Ascending aorta (tissue), 2 donors: ENCODE data around the gene USP3. TPM values are rescaled to one million over a fixed set of nuclear protein-coding genes. Genes with fewer than 3 reads are reported as not detected.
A peak's percentile ranks its signal among the peaks of the same experiment; 100 is the strongest.
"Not testable (repeated sequence)": the region's sequence is repeated elsewhere in the genome, so short reads cannot be mapped to it uniquely, and the experiment has no call there.

ENCODE experiments used
- DNase-seq, 2 donors: peaks; one replicate each; pipeline ENCODE4 v3.0.0-alpha.2; 2019; ENCODE audit warnings: low spot score in 2 of 2
- H3K27ac ChIP-seq, 2 donors: fragments of 200-600 bp; sonication (generic); one replicate each; pipeline ENCODE4 v1.5.1; 2016 to 2017; ENCODE audit warnings: mild to moderate bottlenecking in 1 of 2
- H3K27me3 ChIP-seq: fragments of 200-600 bp; sonication (generic); one replicate; pipeline ENCODE4 v1.5.1; 2017
- H3K36me3 ChIP-seq, 2 donors: fragments of 200-600 bp; sonication (generic); one replicate each; pipeline ENCODE4 v1.5.1; 2016
- H3K4me1 ChIP-seq, 2 donors: fragments of 200-600 bp; sonication (generic); one replicate each; pipeline ENCODE4 v1.5.1; 2016 to 2017; ENCODE audit warnings: mild to moderate bottlenecking in 1 of 2
- H3K4me3 ChIP-seq, 2 donors: fragments of 200-600 bp; sonication (generic); one replicate each; pipeline ENCODE4 v1.5.1; 2016 to 2017; ENCODE audit warnings: mild to moderate bottlenecking in 1 of 2
- H3K9me3 ChIP-seq, 2 donors: fragments of 200-600 bp; sonication (generic); one replicate each; pipeline ENCODE4 v1.5.1; 2016
- intact Hi-C: fragments of 100-400 bp; cut with DNase I; formaldehyde crosslinking; loops from one replicate; pipeline ENCODE4 v1.15.1; 2023
- total RNA-seq: library from RNA; depleted of rRNA; stranded (reverse); fragments of >200 nt; gene quantifications from one replicate; pipeline ENCODE4 v1.1.0, GENCODE V29; 2016
- TF ChIP-seq, protein P1 (sequence below), 3 experiments: fragments of 200-600 bp in 2 of 3; fragments of 450-650 bp in 1 of 3; sonication (generic) in 2 of 3; IDR thresholded peaks; one replicate each; pipeline ENCODE4 v1.5.1; 2016 to 2019; ENCODE audit warnings: antibody characterized with exemption in 3 of 3, mild to moderate bottlenecking in 1 of 3, moderate library complexity in 1 of 3

Gene USP3
- total RNA-seq, 1 donor from 2014 or later = 61.9 TPM

GRCh38 chr15:63519548-63520178 is 15.3 kb downstream of the USP3 start:
- no peak overlapping the region for H3K27ac ChIP-seq
- H3K4me1 ChIP-seq = peaks cover 11 to 45% of the 10 kb centered on the region in 2 donors
- intact Hi-C loops = no loop called here
- no peaks in the 10 kb centered on the region for H3K9me3 ChIP-seq
- H3K36me3 ChIP-seq = no peaks in the 10 kb centered on the region
- TF ChIP-seq, protein P1, sequence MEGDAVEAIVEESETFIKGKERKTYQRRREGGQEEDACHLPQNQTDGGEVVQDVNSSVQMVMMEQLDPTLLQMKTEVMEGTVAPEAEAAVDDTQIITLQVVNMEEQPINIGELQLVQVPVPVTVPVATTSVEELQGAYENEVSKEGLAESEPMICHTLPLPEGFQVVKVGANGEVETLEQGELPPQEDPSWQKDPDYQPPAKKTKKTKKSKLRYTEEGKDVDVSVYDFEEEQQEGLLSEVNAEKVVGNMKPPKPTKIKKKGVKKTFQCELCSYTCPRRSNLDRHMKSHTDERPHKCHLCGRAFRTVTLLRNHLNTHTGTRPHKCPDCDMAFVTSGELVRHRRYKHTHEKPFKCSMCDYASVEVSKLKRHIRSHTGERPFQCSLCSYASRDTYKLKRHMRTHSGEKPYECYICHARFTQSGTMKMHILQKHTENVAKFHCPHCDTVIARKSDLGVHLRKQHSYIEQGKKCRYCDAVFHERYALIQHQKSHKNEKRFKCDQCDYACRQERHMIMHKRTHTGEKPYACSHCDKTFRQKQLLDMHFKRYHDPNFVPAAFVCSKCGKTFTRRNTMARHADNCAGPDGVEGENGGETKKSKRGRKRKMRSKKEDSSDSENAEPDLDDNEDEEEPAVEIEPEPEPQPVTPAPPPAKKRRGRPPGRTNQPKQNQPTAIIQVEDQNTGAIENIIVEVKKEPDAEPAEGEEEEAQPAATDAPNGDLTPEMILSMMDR (IDR thresholded peaks at IDR 0.05) = no peak
- H3K4me3 ChIP-seq = no peak overlapping the region
- no peak for DNase-seq
- no peaks in the 10 kb centered on the region for H3K27me3 ChIP-seq

- DNase-seq, H3K27me3 ChIP-seq, intact Hi-C loops, H3K36me3 ChIP-seq, H3K27ac ChIP-seq, H3K9me3 ChIP-seq, H3K4me3 ChIP-seq: not testable (repeated sequence)
- peaks cover 11 to 46% of the 10 kb centered on the region in 2 donors for H3K4me1 ChIP-seq
Observed at GRCh38 chr15:63520462-63520861, 16.1 kb downstream of the USP3 start.

DNA sequence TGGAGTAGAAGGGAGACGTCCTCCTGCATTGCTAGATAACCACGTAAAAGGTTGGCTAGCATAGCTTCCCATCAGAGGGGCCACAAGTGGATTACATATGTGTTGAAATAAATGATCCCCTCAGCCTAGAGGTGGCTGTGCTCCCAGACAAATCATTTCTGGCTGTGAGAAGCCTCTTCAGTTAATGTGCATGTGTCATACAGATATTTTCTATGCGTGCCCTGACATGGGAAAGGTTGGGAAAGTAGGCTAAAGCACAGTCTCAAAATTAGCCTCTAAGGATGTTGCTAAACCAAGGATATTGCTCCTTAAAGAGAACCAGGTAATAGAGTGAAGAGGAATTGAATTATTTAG is 17.8 kb downstream of the USP3 start:
- Histone ChIP-seq H3K4me3 (no peak overlapping the region), H3K36me3 (no peaks in the 10 kb centered on the region), H3K27me3 (no peaks in the 10 kb centered on the region), H3K9me3 (no peaks in the 10 kb centered on the region), H3K27ac (peak overlapping the region in 1 of 2 donors; percentile 1), H3K4me1 (peaks cover 9 to 43% of the 10 kb centered on the region in 2 donors)
- no peak for DNase-seq
- TF ChIP-seq, protein P1 (IDR thresholded peaks at IDR 0.05) = no peak
- intact Hi-C loops = no loop called here

- DNase-seq = no peak
- Histone ChIP-seq H3K36me3 (no peaks in the 10 kb centered on the region), H3K4me1 (peaks cover 7 to 42% of the 10 kb centered on the region in 2 donors), H3K27ac (peak overlapping the region; percentile 47 to 69), H3K9me3 (no peaks in the 10 kb centered on the region), H3K4me3 (peak overlapping the region in 1 of 2 donors; percentile 21), H3K27me3 (no peaks in the 10 kb centered on the region)
- TF ChIP-seq, protein P1 (IDR thresholded peaks at IDR 0.05) = no peak
- intact Hi-C loops = loop anchor here (1.0 kb wide), 1 partner anchor 19 kb away; the partner anchor contains the start of gene USP3
Observed at GRCh38 chr15:63523306-63523990, 19.1 kb downstream of the USP3 start.

GRCh38 chr15:63524316-63525015 is 20.1 kb downstream of the USP3 start:
- H3K9me3 ChIP-seq = no peaks in the 10 kb centered on the region
- peaks cover 7 to 46% of the 10 kb centered on the region in 2 donors for H3K4me1 ChIP-seq
- H3K27me3 ChIP-seq = no peaks in the 10 kb centered on the region
- TF ChIP-seq, protein P1 (IDR thresholded peaks at IDR 0.05) = no peak
- intact Hi-C loops = no loop called here
- DNase-seq = no peak
- no peaks in the 10 kb centered on the region for H3K36me3 ChIP-seq
- peak overlapping the region; percentile 47 to 69 for H3K27ac ChIP-seq
- H3K4me3 ChIP-seq = no peak overlapping the region

- TF ChIP-seq, protein P1 (IDR thresholded peaks at IDR 0.05) = no peak
- no peaks in the 10 kb centered on the region for H3K9me3 ChIP-seq
- no peak overlapping the region for H3K27ac ChIP-seq
- intact Hi-C loops = no loop called here
- no peak for DNase-seq
- no peak overlapping the region for H3K4me3 ChIP-seq
- no peaks in the 10 kb centered on the region for H3K27me3 ChIP-seq
- peaks cover 7 to 46% of the 10 kb centered on the region in 2 donors for H3K4me1 ChIP-seq
- no peaks in the 10 kb centered on the region for H3K36me3 ChIP-seq
Observed at GRCh38 chr15:63526401-63526800, 22.0 kb downstream of the USP3 start.
